Trophoblast cell (in vitro differentiated cells and primary cell): ENCODE data around the gene PPP1R1C.

Experiments
- DNase-seq, 2 donors: peaks; one replicate each; pipeline ENCODE4 v3.0.0-alpha.2; 2016
- H2AFZ ChIP-seq: 2 replicates; pipeline ENCODE4 v1.6.1; 2013; ENCODE audit warnings: low read length, moderate library complexity, mild to moderate bottlenecking; ENCODE audit not compliant: insufficient read depth, poor library complexity
- H2AK5ac ChIP-seq: 2 replicates; pipeline ENCODE4 v1.6.1; 2013; ENCODE audit warnings: mild to moderate bottlenecking, low read length
- H2BK120ac ChIP-seq: 2 replicates; pipeline ENCODE4 v1.6.1; 2013; ENCODE audit warnings: low read length, mild to moderate bottlenecking, moderate library complexity; ENCODE audit not compliant: insufficient read depth, poor library complexity
- H2BK12ac ChIP-seq: 2 replicates; pipeline ENCODE4 v1.6.1; 2013; ENCODE audit warnings: mild to moderate bottlenecking, low read length, moderate library complexity
- H2BK5ac ChIP-seq: 2 replicates; pipeline ENCODE4 v1.6.1; 2013; ENCODE audit warnings: low read length, low read depth, moderate library complexity, mild to moderate bottlenecking; ENCODE audit not compliant: poor library complexity
- H3K14ac ChIP-seq: 2 replicates; pipeline ENCODE4 v1.6.1; 2013; ENCODE audit warnings: mild to moderate bottlenecking, low read length
- H3K18ac ChIP-seq: 2 replicates; pipeline ENCODE4 v1.6.1; 2013; ENCODE audit warnings: mild to moderate bottlenecking, low read length
- H3K23ac ChIP-seq: 2 replicates; pipeline ENCODE4 v1.6.1; 2013; ENCODE audit warnings: low read length
- H3K27ac ChIP-seq: 2 replicates; pipeline ENCODE4 v1.5.1; 2013; ENCODE audit warnings: low read depth, mild to moderate bottlenecking, inconsistent platforms, low read length, moderate library complexity
- H3K27me3 ChIP-seq: 2 replicates; pipeline ENCODE4 v1.6.1; 2013; ENCODE audit warnings: inconsistent platforms, mild to moderate bottlenecking, low read length, moderate library complexity; ENCODE audit not compliant: insufficient read depth
- H3K36me3 ChIP-seq, 2 experiments: 1 replicate in 1 of 2; 2 replicates in 1 of 2; pipeline ENCODE4 v1.6.1; 2013; ENCODE audit warnings: low read length in 2 of 2, mild to moderate bottlenecking in 2 of 2, moderate library complexity in 1 of 2; ENCODE audit not compliant: insufficient read depth in 2 of 2, control insufficient read depth in 1 of 2
- H3K4ac ChIP-seq: 2 replicates; pipeline ENCODE4 v1.6.1; 2013; ENCODE audit warnings: low read depth, mild to moderate bottlenecking, low read length, moderate library complexity
- H3K4me1 ChIP-seq, 2 experiments: 1 replicate in 1 of 2; 2 replicates in 1 of 2; pipeline ENCODE4 v1.6.1; 2013; ENCODE audit warnings: low read length in 2 of 2, mild to moderate bottlenecking in 2 of 2, moderate library complexity in 1 of 2; ENCODE audit not compliant: insufficient read depth in 2 of 2, control insufficient read depth in 1 of 2
- H3K4me2 ChIP-seq: 2 replicates; pipeline ENCODE4 v1.6.1; 2013; ENCODE audit warnings: inconsistent platforms, mild to moderate bottlenecking, low read length, moderate library complexity
- H3K4me3 ChIP-seq: 2 replicates; pipeline ENCODE4 v1.5.1; 2013; ENCODE audit warnings: mild to moderate bottlenecking, low read depth, low read length, inconsistent platforms
- H3K79me1 ChIP-seq: one replicate; pipeline ENCODE4 v1.6.1; 2013; ENCODE audit warnings: low read length
- H3K79me2 ChIP-seq: 2 replicates; pipeline ENCODE4 v1.6.1; 2013; ENCODE audit warnings: low read length, mild to moderate bottlenecking; ENCODE audit not compliant: control insufficient read depth, insufficient read depth, poor library complexity
- H3K9ac ChIP-seq: 2 replicates; pipeline ENCODE4 v1.6.1; 2013; ENCODE audit warnings: mild to moderate bottlenecking, low read length
- H3K9me3 ChIP-seq: 2 replicates; pipeline ENCODE4 v1.6.1; 2013; ENCODE audit warnings: low read depth, mild to moderate bottlenecking, control low read depth, inconsistent platforms, low read length; ENCODE audit not compliant: insufficient read depth
- H4K12ac ChIP-seq: 2 replicates; pipeline ENCODE4 v1.6.1; 2013; ENCODE audit warnings: low read depth, mild to moderate bottlenecking, low read length, moderate library complexity
- H4K8ac ChIP-seq: 2 replicates; pipeline ENCODE4 v1.6.1; 2013; ENCODE audit warnings: low read depth, mild to moderate bottlenecking, low read length, moderate library complexity
- H4K91ac ChIP-seq: one replicate; pipeline ENCODE4 v1.6.1; 2013; ENCODE audit warnings: low read depth, mild to moderate bottlenecking, low read length, moderate library complexity
- WGBS: extraction: QIAGEN DNeasy Blood & Tissue Kit; methylation state at CpG from one replicate; pipeline ENCODE4 v1.1.7; 2013; ENCODE audit warnings: missing lambda C conversion rate; ENCODE audit not compliant: insufficient read length, insufficient coverage; ENCODE audit errors: extremely low coverage; 5-methylcytosine and 5-hydroxymethylcytosine counted together

PPP1R1C gene

DNA sequence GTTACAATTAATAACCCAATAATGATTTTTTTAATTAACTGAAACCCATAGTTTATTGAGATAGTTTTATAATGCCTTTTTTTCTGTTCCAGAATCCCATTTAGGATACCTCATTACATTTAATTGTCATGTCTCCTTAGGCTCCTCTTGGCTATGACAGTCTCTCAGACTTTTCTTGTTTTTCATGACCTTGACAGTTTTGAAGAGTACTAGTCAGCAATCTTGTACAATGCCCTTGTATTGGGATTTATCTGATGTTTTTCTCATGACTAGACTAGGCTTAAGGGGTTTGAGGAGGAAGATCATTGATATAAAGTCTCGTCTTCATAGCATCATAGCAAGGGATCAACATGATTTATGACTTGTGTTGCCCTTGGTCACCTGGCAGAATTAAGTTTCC, 72.4 kb downstream of the PPP1R1C start:
- Histone ChIP-seq H2BK120ac (no peak overlapping the region), H2AK5ac (no peak overlapping the region), H3K9me3 (no peaks in the 10 kb centered on the region), H3K18ac (no peak overlapping the region), H3K9ac (no peak overlapping the region), H3K4me3 (no peak overlapping the region), H3K79me1 (no peaks in the 10 kb centered on the region), H2BK5ac (no peak overlapping the region), H4K8ac (no peak overlapping the region), H3K27ac (no peak overlapping the region), H2BK12ac (no peak overlapping the region), H3K14ac (no peak overlapping the region), H4K12ac (no peak overlapping the region), H3K36me3 (no peaks in the 10 kb centered on the region), H3K4me2 (no peak overlapping the region), H3K27me3 (no peaks in the 10 kb centered on the region), H3K4me1 (no peaks in the 10 kb centered on the region), H4K91ac (no peak overlapping the region), H3K23ac (no peak overlapping the region), H3K79me2 (no peaks in the 10 kb centered on the region), H3K4ac (no peak overlapping the region), H2AFZ (no peak overlapping the region)
- WGBS, result no CpG with 5 or more reads among the region's 1 CpG
- DNase-seq, result no peak

- no peak overlapping the region for H3K23ac ChIP-seq
- no peak overlapping the region for H3K27ac ChIP-seq
- no CpG with 5 or more reads among the region's 1 CpG for WGBS
- H3K9me3 ChIP-seq, result no peaks in the 10 kb centered on the region
- no peak overlapping the region for H4K8ac ChIP-seq
- no peaks in the 10 kb centered on the region for H3K27me3 ChIP-seq
- H3K36me3 ChIP-seq, result no peaks in the 10 kb centered on the region
- H3K79me2 ChIP-seq, result no peaks in the 10 kb centered on the region
- no peak overlapping the region for H3K18ac ChIP-seq
- H3K4me2 ChIP-seq, result no peak overlapping the region
- no peak overlapping the region for H3K4me3 ChIP-seq
- H2BK5ac ChIP-seq, result no peak overlapping the region
- no peak overlapping the region for H3K9ac ChIP-seq
- H4K12ac ChIP-seq, result no peak overlapping the region
- H3K4ac ChIP-seq, result no peak overlapping the region
- H3K4me1 ChIP-seq, result peaks cover 0 to 2% of the 10 kb centered on the region in 2 experiments
- no peak overlapping the region for H2BK12ac ChIP-seq
- no peak overlapping the region for H2AK5ac ChIP-seq
- no peak overlapping the region for H4K91ac ChIP-seq
- no peak overlapping the region for H3K14ac ChIP-seq
- H2BK120ac ChIP-seq, result no peak overlapping the region
- H2AFZ ChIP-seq, result no peak overlapping the region
- DNase-seq, result no peak
- H3K79me1 ChIP-seq, result no peaks in the 10 kb centered on the region
These were observed 76.1 kb downstream of the PPP1R1C start for GRCh38 chr2:182061739-182062138.

- Histone ChIP-seq H3K18ac (no peak overlapping the region), H2BK120ac (no peak overlapping the region), H3K4me2 (no peak overlapping the region), H3K4ac (no peak overlapping the region), H3K23ac (no peak overlapping the region), H2AK5ac (no peak overlapping the region), H3K36me3 (no peaks in the 10 kb centered on the region), H4K12ac (no peak overlapping the region), H3K79me2 (no peaks in the 10 kb centered on the region), H3K9me3 (no peaks in the 10 kb centered on the region), H3K9ac (no peak overlapping the region), H3K79me1 (no peaks in the 10 kb centered on the region), H4K91ac (no peak overlapping the region), H3K4me3 (no peak overlapping the region), H3K27me3 (no peaks in the 10 kb centered on the region), H2BK5ac (no peak overlapping the region), H3K27ac (no peak overlapping the region), H4K8ac (no peak overlapping the region), H2AFZ (no peak overlapping the region), H2BK12ac (no peak overlapping the region), H3K14ac (no peak overlapping the region), H3K4me1 (peaks cover 0 to 2% of the 10 kb centered on the region in 2 experiments)
- WGBS, result no CpG with 5 or more reads among the region's 3 CpGs
- no peak for DNase-seq
These were observed 76.8 kb downstream of the PPP1R1C start for GRCh38 chr2:182062329-182062972.

- H2AK5ac ChIP-seq, result no peak overlapping the region
- no peaks in the 10 kb centered on the region for H3K79me1 ChIP-seq
- no peak overlapping the region for H3K14ac ChIP-seq
- no peak overlapping the region for H2BK5ac ChIP-seq
- H3K4me1 ChIP-seq, result peaks cover 0 to 2% of the 10 kb centered on the region in 2 experiments
- H2BK12ac ChIP-seq, result no peak overlapping the region
- no peak overlapping the region for H3K9ac ChIP-seq
- H2BK120ac ChIP-seq, result no peak overlapping the region
- no peaks in the 10 kb centered on the region for H3K9me3 ChIP-seq
- no peak overlapping the region for H3K4me2 ChIP-seq
- H3K23ac ChIP-seq, result no peak overlapping the region
- H4K8ac ChIP-seq, result no peak overlapping the region
- no peak for DNase-seq
- no peak overlapping the region for H3K18ac ChIP-seq
- no peak overlapping the region for H3K27ac ChIP-seq
- H4K91ac ChIP-seq, result no peak overlapping the region
- H3K4me3 ChIP-seq, result no peak overlapping the region
- H3K27me3 ChIP-seq, result no peaks in the 10 kb centered on the region
- H4K12ac ChIP-seq, result no peak overlapping the region
- no peaks in the 10 kb centered on the region for H3K36me3 ChIP-seq
- H3K79me2 ChIP-seq, result no peaks in the 10 kb centered on the region
- no peak overlapping the region for H3K4ac ChIP-seq
- no peak overlapping the region for H2AFZ ChIP-seq
- WGBS, result no CpG with 5 or more reads among the region's 3 CpGs
These were observed 78.5 kb downstream of the PPP1R1C start for GRCh38 chr2:182064019-182064778.
